Measurements from ENCODE around the gene ALOX5AP. TPM values are rescaled to one million over a fixed set of nuclear protein-coding genes. Genes with fewer than 3 reads are reported as not detected.

ALOX5AP gene
- total and polyA plus RNA-seq, 2 donors (not counting 1 experiment from before 2014, with no cell fraction given) = 0.17 to 0.25 TPM

DNA sequence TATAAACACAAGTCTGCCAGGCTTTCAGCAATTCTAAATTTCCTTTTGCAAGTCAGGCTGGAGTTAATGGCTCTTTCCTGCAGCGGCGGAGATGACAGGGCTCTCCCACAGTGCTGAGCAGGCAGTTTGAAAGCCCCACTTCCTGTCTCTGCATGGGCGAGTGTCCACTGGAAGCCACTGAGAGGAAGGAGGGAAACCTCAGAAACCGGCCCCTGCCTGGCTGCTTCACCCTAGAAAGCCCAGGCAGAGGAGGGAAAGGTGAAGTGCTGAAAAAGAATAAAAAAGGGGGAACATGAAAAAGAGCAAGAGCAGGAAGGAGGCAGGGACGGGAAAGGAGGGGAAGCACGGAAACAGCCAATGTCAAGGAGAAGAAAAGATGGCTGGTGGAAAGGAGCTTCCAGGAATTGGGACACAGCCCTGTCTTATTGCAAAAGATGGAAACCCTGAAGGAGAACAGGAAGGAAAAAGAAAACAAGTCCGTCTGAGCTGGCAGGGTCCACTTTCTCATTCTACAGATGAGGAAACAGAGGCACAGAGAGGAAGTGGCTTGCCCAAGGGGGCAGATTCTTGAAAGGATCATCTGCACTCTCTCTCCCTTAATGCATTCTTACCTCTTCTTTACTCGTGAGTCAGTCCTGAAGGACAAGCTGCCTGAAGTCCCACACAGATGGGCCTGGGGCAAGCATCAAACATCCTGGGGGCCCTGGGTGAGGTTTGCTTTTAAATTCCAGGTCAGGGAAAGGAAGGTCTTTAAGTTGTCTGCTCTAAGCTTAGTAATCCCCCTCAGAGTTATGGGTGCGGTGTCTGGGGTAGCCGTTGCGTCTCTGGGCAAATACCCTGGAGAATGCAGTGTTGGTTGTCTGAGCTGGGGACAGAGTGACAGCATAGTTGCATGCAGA is 38.8 kb upstream of the ALOX5AP start:
- Histone ChIP-seq H3K79me2 (ENCODE audit: control insufficient read depth, insufficient read depth, low read length) (no peaks in the 10 kb centered on the region), H3K27me3 (ENCODE audit: control insufficient read depth, insufficient read depth, low read length) (no peaks in the 10 kb centered on the region), H4K20me1 (ENCODE audit: control insufficient read depth, extremely low read depth, insufficient read depth, low read length) (no peaks in the 10 kb centered on the region), H3K4me3 (replicated peaks in 1 of 4; ENCODE audit: control extremely low read depth in 1 of 4, insufficient read depth in 1 of 4, low read depth in 3 of 4, low read length in 4 of 4) (no peak overlapping the region), H3K9me3 (ENCODE audit: control insufficient read depth, insufficient read depth, low read depth, low read length) (no peaks in the 10 kb centered on the region), H2AFZ (ENCODE audit: low read length) (peak overlapping the region; percentile 63), H3K4me2 (ENCODE audit: extremely low read depth, insufficient read depth, low read length) (no peak overlapping the region), H3K27ac (ENCODE audit: insufficient read depth, low read length) (no peak overlapping the region), H3K36me3 (ENCODE audit: control insufficient read depth, insufficient read depth, low read length) (no peaks in the 10 kb centered on the region), H3K9ac (ENCODE audit: insufficient read depth, low read length) (no peak overlapping the region), H3K4me1 (ENCODE audit: control insufficient read depth, extremely low read depth, insufficient read depth, low read length) (peaks cover 14% of the 10 kb centered on the region)
- DNase-seq (ENCODE audit: low read depth in 2 of 2) = peak in 1 of 2 donors; percentile 55
- no peak for TF ChIP-seq EZH2 (IDR thresholded peaks at IDR 0.05; ENCODE audit: low read length, missing control alignments)
- TF ChIP-seq, protein P1, sequence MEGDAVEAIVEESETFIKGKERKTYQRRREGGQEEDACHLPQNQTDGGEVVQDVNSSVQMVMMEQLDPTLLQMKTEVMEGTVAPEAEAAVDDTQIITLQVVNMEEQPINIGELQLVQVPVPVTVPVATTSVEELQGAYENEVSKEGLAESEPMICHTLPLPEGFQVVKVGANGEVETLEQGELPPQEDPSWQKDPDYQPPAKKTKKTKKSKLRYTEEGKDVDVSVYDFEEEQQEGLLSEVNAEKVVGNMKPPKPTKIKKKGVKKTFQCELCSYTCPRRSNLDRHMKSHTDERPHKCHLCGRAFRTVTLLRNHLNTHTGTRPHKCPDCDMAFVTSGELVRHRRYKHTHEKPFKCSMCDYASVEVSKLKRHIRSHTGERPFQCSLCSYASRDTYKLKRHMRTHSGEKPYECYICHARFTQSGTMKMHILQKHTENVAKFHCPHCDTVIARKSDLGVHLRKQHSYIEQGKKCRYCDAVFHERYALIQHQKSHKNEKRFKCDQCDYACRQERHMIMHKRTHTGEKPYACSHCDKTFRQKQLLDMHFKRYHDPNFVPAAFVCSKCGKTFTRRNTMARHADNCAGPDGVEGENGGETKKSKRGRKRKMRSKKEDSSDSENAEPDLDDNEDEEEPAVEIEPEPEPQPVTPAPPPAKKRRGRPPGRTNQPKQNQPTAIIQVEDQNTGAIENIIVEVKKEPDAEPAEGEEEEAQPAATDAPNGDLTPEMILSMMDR (conservative IDR thresholded peaks at IDR 0.05 in 1 of 2, IDR thresholded peaks at IDR 0.05 in 1 of 2; ENCODE audit: low read depth in 1 of 2, low read length in 2 of 2) = no peak

DNA sequence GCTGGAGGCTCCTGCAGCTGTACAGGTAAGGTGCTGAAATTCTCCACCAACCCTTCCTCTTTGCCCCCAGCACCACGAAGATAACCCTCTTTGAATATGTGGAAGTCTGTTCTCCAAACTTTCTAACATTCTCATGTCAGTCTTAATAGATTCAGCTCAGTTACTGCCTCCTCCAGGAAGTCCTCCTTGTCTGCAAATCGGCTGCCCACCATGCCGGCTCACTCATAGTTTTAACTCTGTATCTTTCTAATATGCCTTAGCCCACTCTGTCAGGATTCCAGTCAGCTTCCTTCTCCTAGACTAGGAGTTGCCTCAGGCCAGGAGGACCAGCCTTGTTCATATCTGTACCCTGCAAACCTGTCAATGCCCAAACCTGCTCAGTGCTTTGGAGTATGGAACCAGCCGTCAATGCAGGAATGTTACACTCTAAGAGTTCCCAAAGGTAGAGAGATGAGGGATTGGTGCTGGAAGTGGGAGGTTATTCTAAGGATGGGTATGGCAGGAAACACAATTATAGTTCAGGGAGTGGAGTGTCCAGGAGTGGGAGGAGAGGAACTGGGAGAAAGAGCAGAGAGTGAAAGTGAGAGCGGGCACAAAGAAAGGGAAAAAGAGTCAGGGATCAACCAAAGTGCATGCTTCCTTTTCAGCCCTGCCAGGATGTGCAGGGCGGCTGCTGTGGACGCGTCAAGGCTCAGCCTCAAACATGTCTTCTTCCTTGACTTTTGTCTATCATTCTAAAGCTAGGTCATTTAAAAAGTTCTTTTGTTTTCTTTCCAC is 38.0 kb upstream of the ALOX5AP start:
- Histone ChIP-seq H3K9ac (ENCODE audit: insufficient read depth, low read length) (peak overlapping the region; percentile 25), H3K4me1 (ENCODE audit: control insufficient read depth, extremely low read depth, insufficient read depth, low read length) (peaks cover 14% of the 10 kb centered on the region), H3K4me3 (replicated peaks in 1 of 4; ENCODE audit: control extremely low read depth in 1 of 4, insufficient read depth in 1 of 4, low read depth in 3 of 4, low read length in 4 of 4) (peak overlapping the region; percentile 8 to 34 (median 14)), H2AFZ (ENCODE audit: low read length) (peak overlapping the region; percentile 7), H3K79me2 (ENCODE audit: control insufficient read depth, insufficient read depth, low read length) (no peaks in the 10 kb centered on the region), H3K4me2 (ENCODE audit: extremely low read depth, insufficient read depth, low read length) (peak overlapping the region; percentile 91), H3K36me3 (ENCODE audit: control insufficient read depth, insufficient read depth, low read length) (no peaks in the 10 kb centered on the region), H3K9me3 (ENCODE audit: control insufficient read depth, insufficient read depth, low read depth, low read length) (no peaks in the 10 kb centered on the region), H3K27ac (ENCODE audit: insufficient read depth, low read length) (peak overlapping the region; percentile 67), H4K20me1 (ENCODE audit: control insufficient read depth, extremely low read depth, insufficient read depth, low read length) (no peaks in the 10 kb centered on the region), H3K27me3 (ENCODE audit: control insufficient read depth, insufficient read depth, low read length) (no peaks in the 10 kb centered on the region)
- peak in 1 of 2 donors; percentile 49 for DNase-seq (ENCODE audit: low read depth in 2 of 2)
- no peak for TF ChIP-seq EZH2 (IDR thresholded peaks at IDR 0.05; ENCODE audit: low read length, missing control alignments)
- TF ChIP-seq, protein P1 (conservative IDR thresholded peaks at IDR 0.05 in 1 of 2, IDR thresholded peaks at IDR 0.05 in 1 of 2; ENCODE audit: low read depth in 1 of 2, low read length in 2 of 2) = no peak

DNA sequence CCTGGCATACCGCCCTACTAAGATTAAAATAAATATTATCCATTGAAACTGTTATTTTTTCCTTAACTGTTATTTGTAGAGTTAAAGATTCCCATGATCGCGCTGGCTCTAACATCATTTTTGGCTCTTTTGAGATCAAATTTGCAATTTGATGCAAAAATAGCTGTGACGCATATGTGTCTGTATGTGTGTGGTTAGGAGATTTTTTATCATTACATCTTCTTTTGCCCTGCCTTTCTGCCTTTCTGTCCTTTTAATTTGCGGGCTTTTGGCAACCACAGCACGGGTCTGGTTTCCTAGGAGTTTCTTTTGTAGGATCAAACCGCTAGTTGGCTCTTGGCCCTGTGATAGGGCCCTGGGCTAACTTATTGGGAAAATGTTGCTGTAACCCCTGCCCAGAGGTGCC is 37.3 kb upstream of the ALOX5AP start:
- peak overlapping the region; percentile 39 for H2AFZ ChIP-seq (ENCODE audit: low read length)
- no peaks in the 10 kb centered on the region for H4K20me1 ChIP-seq (ENCODE audit: control insufficient read depth, extremely low read depth, insufficient read depth, low read length)
- H3K9ac ChIP-seq (ENCODE audit: insufficient read depth, low read length) = no peak overlapping the region
- H3K79me2 ChIP-seq (ENCODE audit: control insufficient read depth, insufficient read depth, low read length) = no peaks in the 10 kb centered on the region
- DNase-seq (ENCODE audit: low read depth in 2 of 2) = peak; percentile 86 to 91
- no peaks in the 10 kb centered on the region for H3K36me3 ChIP-seq (ENCODE audit: control insufficient read depth, insufficient read depth, low read length)
- H3K4me1 ChIP-seq (ENCODE audit: control insufficient read depth, extremely low read depth, insufficient read depth, low read length) = peaks cover 14% of the 10 kb centered on the region
- peak overlapping the region; percentile 67 for H3K27ac ChIP-seq (ENCODE audit: insufficient read depth, low read length)
- H3K4me3 ChIP-seq (replicated peaks in 1 of 4; ENCODE audit: control extremely low read depth in 1 of 4, insufficient read depth in 1 of 4, low read depth in 3 of 4, low read length in 4 of 4) = peak overlapping the region in 3 of 4 experiments; percentile 8 to 34 (median 11)
- no peaks in the 10 kb centered on the region for H3K27me3 ChIP-seq (ENCODE audit: control insufficient read depth, insufficient read depth, low read length)
- no peaks in the 10 kb centered on the region for H3K9me3 ChIP-seq (ENCODE audit: control insufficient read depth, insufficient read depth, low read depth, low read length)
- H3K4me2 ChIP-seq (ENCODE audit: extremely low read depth, insufficient read depth, low read length) = peak overlapping the region; percentile 91
- TF ChIP-seq, protein P1 (conservative IDR thresholded peaks at IDR 0.05 in 1 of 2, IDR thresholded peaks at IDR 0.05 in 1 of 2; ENCODE audit: low read depth in 1 of 2, low read length in 2 of 2) = no peak
- TF ChIP-seq EZH2 (IDR thresholded peaks at IDR 0.05; ENCODE audit: low read length, missing control alignments) = no peak

Data from fibroblast of lung (primary cell).